ENCODE data around the gene TUBG2. TPM values are rescaled to one million over a fixed set of nuclear protein-coding genes. Genes with fewer than 3 reads are reported as not detected.

TUBG2 gene
- total and polyA plus RNA-seq, 2 of the 8 experiments (the other 6 are each of a cell fraction or from before 2014, with no cell fraction given), result 14.8 to 16.6 TPM

- no peaks in the 10 kb centered on the region for H3K27me3 ChIP-seq (replicated peaks in 1 of 4; ENCODE audit: control insufficient read depth in 3 of 4, extremely low read depth in 1 of 4, insufficient read depth in 3 of 4, low read length in 3 of 4)
- H2BK5ac ChIP-seq (ENCODE audit: low read depth, low read length), result no peak overlapping the region; the same call in 1 of the 2 replicates
- no peak overlapping the region for H3K56ac ChIP-seq (replicated peaks; ENCODE audit: insufficient read length, low read depth, low read length)
- H3K79me2 ChIP-seq (ENCODE audit: control insufficient read depth in 1 of 2, insufficient read depth in 2 of 2, low read length in 2 of 2), result no peaks in the 10 kb centered on the region
- H2BK15ac ChIP-seq (ENCODE audit: low read length), result no peak overlapping the region
- H4K91ac ChIP-seq (replicated peaks; ENCODE audit: insufficient read length, low read length), result no peak overlapping the region
- no peak overlapping the region for H3K27ac ChIP-seq (ENCODE audit: low read depth, low read length)
- H3K36me3 ChIP-seq (ENCODE audit: control insufficient read depth in 2 of 4, insufficient read depth in 4 of 4, low read length in 3 of 4), result peaks cover 4 to 42% (median 20%) of the 10 kb centered on the region in 4 experiments
- DNase-seq (ENCODE audit: low read depth in 1 of 2, low spot score in 2 of 2) (no peak), FAIRE-seq (no peak)
- H3K4ac ChIP-seq (replicated peaks; ENCODE audit: insufficient read length, low read depth, low read length), result no peak overlapping the region
- H3K4me3 ChIP-seq (ENCODE audit: extremely low read depth in 1 of 4, insufficient read depth in 2 of 4, low read depth in 3 of 4, low read length in 4 of 4), result no peak overlapping the region
- no peak overlapping the region for H3K9ac ChIP-seq (replicated peaks in 1 of 4; ENCODE audit: extremely low read depth in 1 of 4, low read depth in 3 of 4, low read length in 3 of 4)
- no peak overlapping the region for H2AK5ac ChIP-seq (ENCODE audit: low read depth, low read length)
- no peak overlapping the region for H3K23ac ChIP-seq (ENCODE audit: insufficient read length)
- no peak overlapping the region for H2BK20ac ChIP-seq (ENCODE audit: low read length)
- H2BK12ac ChIP-seq (ENCODE audit: low read depth, low read length), result no peak overlapping the region
- H3K4me2 ChIP-seq (ENCODE audit: insufficient read depth in 1 of 2, low read depth in 2 of 2, low read length in 2 of 2), result no peak overlapping the region
- no peak overlapping the region for H4K5ac ChIP-seq (ENCODE audit: insufficient read length, low read depth, low read length)
- no peak overlapping the region for H2AFZ ChIP-seq (ENCODE audit: low read length)
- H3K18ac ChIP-seq (ENCODE audit: extremely low read depth, low read length), result no peak overlapping the region
- 93% methylated on average over 11 of the region's 11 CpGs; no CpG with 5 or more reads in 1 of the 2 experiments for WGBS, 2 experiments (ENCODE audit: extremely low coverage in 1 of 2, insufficient coverage in 1 of 2, insufficient read length in 1 of 2, insufficient replicate concordance in 2 of 2, low coverage in 1 of 2, low lambda C conversion rate in 2 of 2, missing lambda C conversion rate in 1 of 2)
- H3K9me3 ChIP-seq (ENCODE audit: insufficient read depth in 2 of 2, low read depth in 1 of 2, low read length in 1 of 2), result no peaks in the 10 kb centered on the region
- TF ChIP-seq FOSL1 (IDR thresholded peaks at IDR 0.05; ENCODE audit: insufficient read depth, low read depth, low read length) (no peak), KDM1A (IDR thresholded peaks at IDR 0.05; ENCODE audit: borderline replicate concordance, low read length) (no peak), RFX5 (IDR thresholded peaks at IDR 0.05; ENCODE audit: borderline replicate concordance, low read depth, low read length) (no peak), SIX5 (IDR thresholded peaks at IDR 0.05; ENCODE audit: low read depth, low read length) (no peak)
- no peaks in the 10 kb centered on the region for H4K20me1 ChIP-seq (replicated peaks in 1 of 2; ENCODE audit: control insufficient read depth in 1 of 2, insufficient read depth in 2 of 2, low read length in 2 of 2)
- H3K4me1 ChIP-seq (replicated peaks in 1 of 4; ENCODE audit: control insufficient read depth in 3 of 4, insufficient read depth in 4 of 4, low read length in 3 of 4), result 0 out of 7 replicates have a peak, but pooled peaks cover 0 to 2% (median 0%) of the 10 kb centered on the region in 4 experiments
- no peak overlapping the region for H4K8ac ChIP-seq (ENCODE audit: extremely low read depth, insufficient read depth, low read length)
- no peak overlapping the region for H3K14ac ChIP-seq (ENCODE audit: insufficient read length)
- H3K23me2 ChIP-seq (ENCODE audit: low read depth, low read length), result no peaks in the 10 kb centered on the region; the same call in 1 of the 2 replicates
- H2BK120ac ChIP-seq (replicated peaks; ENCODE audit: low read depth, low read length), result no peak overlapping the region
- no peaks in the 10 kb centered on the region for H3K79me1 ChIP-seq (ENCODE audit: low read depth, low read length)
- CTCF ChIA-PET (ENCODE audit: partially characterized antibody), result interaction anchor here (0.9 to 1.8 kb wide), 6 partner anchors 8 to 124 kb away, joined by 3 to 4 read pairs (median 3); no protein-coding TSS in a partner anchor
- POLR2A ChIA-PET (ENCODE audit: partially characterized antibody), result interaction anchor here (0.9 to 1.3 kb wide), 2 partner anchors 10 to 12 kb away, joined by 3 to 9 read pairs; no protein-coding TSS in a partner anchor
Observed at GRCh38 chr17:42702446-42702845, 43.4 kb downstream of the TUBG2 start.
